Mammary epithelial cell (primary cell): ENCODE measurements around the gene BRME1.

Source experiments
- CTCF ChIP-seq, 2 donors: IDR thresholded peaks in 1 of 2; conservative IDR thresholded peaks in 1 of 2; 2 replicates each; pipeline ENCODE4 v1.5.1; 2011 to 2012; ENCODE audit warnings: inconsistent platforms in 2 of 2, low read length in 2 of 2, mild to moderate bottlenecking in 2 of 2, control low read depth in 1 of 2, low read depth in 1 of 2; ENCODE audit not compliant: insufficient read depth in 1 of 2; ENCODE audit errors: extremely low read depth in 1 of 2
- EZH2 ChIP-seq: IDR thresholded peaks from 2 replicates; pipeline ENCODE4 v1.6.1; 2012; ENCODE audit warnings: low read length, inconsistent platforms, borderline replicate concordance

GRCh38 chr19:13881251-13881691, 24.6 kb downstream of the BRME1 start:
- TF ChIP-seq EZH2: no peak
- TF ChIP-seq CTCF (conservative IDR thresholded peaks at IDR 0.05 in 1 of 2, IDR thresholded peaks at IDR 0.05 in 1 of 2; ENCODE audit: extremely low read depth in 1 of 2, insufficient read depth in 1 of 2, low read depth in 1 of 2, low read length in 2 of 2): no peak
